ENCODE measurements around the gene TSPAN17.

TSPAN17 gene

DNA sequence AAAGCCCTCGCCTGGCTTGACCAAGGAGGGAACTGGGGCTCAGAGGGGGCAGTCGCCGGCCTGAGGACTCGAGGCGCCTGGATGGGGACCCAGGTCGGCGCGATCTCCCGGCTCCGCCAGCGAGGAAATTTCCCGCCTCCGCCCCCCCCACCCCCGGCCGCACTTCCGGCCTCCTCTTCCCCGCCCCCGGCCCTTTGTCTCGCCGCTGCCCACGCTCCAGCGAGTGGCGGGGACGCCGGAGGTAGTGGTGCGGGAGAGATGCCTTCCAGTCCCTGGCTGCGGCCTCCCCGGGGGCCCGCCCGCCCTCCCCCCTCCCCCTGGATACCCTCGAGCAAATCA lies 36.9 kb upstream of the TSPAN17 start:
- H3K27me3 ChIP-seq (ENCODE audit: control insufficient read depth in 1 of 2, insufficient read depth in 2 of 2, low read length in 2 of 2): peaks cover 19 to 23% of the 10 kb centered on the region in 2 donors
- no peaks in the 10 kb centered on the region for H3K36me3 ChIP-seq (ENCODE audit: control insufficient read depth in 1 of 2, insufficient read depth in 2 of 2, low read length in 2 of 2)
- H3K9me3 ChIP-seq (ENCODE audit: control insufficient read depth in 1 of 2, low read length in 2 of 2): no peaks in the 10 kb centered on the region
- no peaks in the 10 kb centered on the region for H3K4me1 ChIP-seq (ENCODE audit: control insufficient read depth in 1 of 2, insufficient read depth in 2 of 2, low read length in 2 of 2)
- peak overlapping the region; percentile 50 to 73 for H3K4me3 ChIP-seq (ENCODE audit: low read depth in 1 of 2, low read length in 2 of 2)
- no peak overlapping the region for H3K9ac ChIP-seq (ENCODE audit: low read depth in 1 of 2, low read length in 2 of 2)
- H3K27ac ChIP-seq (ENCODE audit: low read depth, low read length): no peak overlapping the region

DNA sequence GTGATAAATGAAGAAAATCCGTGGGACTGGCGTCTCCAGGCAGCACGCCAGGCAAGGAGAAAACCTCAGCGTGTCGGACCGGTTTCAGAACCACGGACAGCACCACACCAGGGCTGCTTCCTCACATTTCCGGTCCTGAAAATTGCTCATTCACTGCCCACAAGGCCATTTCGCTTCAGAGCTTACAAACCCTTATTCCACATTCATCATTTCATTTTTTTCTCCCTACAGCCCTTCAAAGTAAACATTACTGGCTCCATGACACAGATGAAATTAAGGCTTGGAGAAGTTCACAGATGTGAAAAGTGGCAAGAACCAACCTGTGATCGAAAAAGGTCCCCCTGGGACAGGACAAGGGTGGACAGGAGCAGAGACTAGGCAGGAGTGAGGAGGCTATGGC lies 35.8 kb upstream of the TSPAN17 start:
- H3K9ac ChIP-seq (ENCODE audit: low read depth in 1 of 2, low read length in 2 of 2): no peak overlapping the region
- no peaks in the 10 kb centered on the region for H3K9me3 ChIP-seq (ENCODE audit: control insufficient read depth in 1 of 2, low read length in 2 of 2)
- no peaks in the 10 kb centered on the region for H3K4me1 ChIP-seq (ENCODE audit: control insufficient read depth in 1 of 2, insufficient read depth in 2 of 2, low read length in 2 of 2)
- H3K27me3 ChIP-seq (ENCODE audit: control insufficient read depth in 1 of 2, insufficient read depth in 2 of 2, low read length in 2 of 2): peaks cover 19 to 23% of the 10 kb centered on the region in 2 donors
- no peak overlapping the region for H3K4me3 ChIP-seq (ENCODE audit: low read depth in 1 of 2, low read length in 2 of 2)
- no peak overlapping the region for H3K27ac ChIP-seq (ENCODE audit: low read depth, low read length)
- no peaks in the 10 kb centered on the region for H3K36me3 ChIP-seq (ENCODE audit: control insufficient read depth in 1 of 2, insufficient read depth in 2 of 2, low read length in 2 of 2)

DNA sequence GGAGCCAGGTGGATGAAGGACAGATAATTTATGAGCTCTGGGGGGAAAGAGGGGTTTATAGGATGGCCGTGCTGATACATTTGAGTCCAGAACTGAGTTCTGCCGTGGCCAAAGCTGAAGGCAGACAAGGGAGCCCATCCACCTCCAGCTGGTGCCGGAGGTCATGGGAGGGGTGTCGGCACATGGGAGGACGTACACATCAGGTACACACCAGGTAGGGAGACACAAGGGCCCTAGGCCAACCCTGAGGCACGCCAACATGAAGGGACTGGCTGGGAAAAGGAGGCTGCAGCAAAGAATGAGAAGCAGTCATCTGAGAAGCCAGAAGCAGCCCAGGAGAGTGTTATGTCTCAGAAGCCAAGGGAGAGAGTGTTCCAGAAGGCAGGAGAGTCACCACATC lies 35.3 kb upstream of the TSPAN17 start:
- Histone ChIP-seq H3K27me3 (ENCODE audit: control insufficient read depth in 1 of 2, insufficient read depth in 2 of 2, low read length in 2 of 2) (peaks cover 19 to 23% of the 10 kb centered on the region in 2 donors), H3K9me3 (ENCODE audit: control insufficient read depth in 1 of 2, low read length in 2 of 2) (no peaks in the 10 kb centered on the region), H3K36me3 (ENCODE audit: control insufficient read depth in 1 of 2, insufficient read depth in 2 of 2, low read length in 2 of 2) (no peaks in the 10 kb centered on the region), H3K9ac (ENCODE audit: low read depth in 1 of 2, low read length in 2 of 2) (no peak overlapping the region), H3K4me3 (ENCODE audit: low read depth in 1 of 2, low read length in 2 of 2) (no peak overlapping the region), H3K27ac (ENCODE audit: low read depth, low read length) (no peak overlapping the region), H3K4me1 (ENCODE audit: control insufficient read depth in 1 of 2, insufficient read depth in 2 of 2, low read length in 2 of 2) (no peaks in the 10 kb centered on the region)

DNA sequence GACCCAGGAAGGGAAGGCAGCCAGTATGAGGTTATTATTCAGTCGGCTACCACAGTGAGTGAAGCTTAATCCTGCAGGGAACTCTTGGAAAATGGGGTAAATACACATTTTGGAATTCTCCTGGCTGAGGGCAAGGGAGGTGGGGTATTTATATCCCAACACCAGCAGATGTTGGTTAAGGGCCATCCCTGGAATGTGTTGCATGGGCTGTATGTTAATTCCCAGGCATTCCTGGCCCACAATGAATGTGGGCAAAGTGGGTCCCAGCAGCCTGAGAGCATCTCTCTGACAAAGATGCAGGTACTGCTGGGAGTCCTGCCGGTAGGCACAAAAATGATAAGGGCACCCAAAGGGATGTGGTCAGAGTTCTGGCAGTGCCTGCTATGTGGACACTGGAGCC lies 34.4 kb upstream of the TSPAN17 start:
- Histone ChIP-seq H3K27me3 (ENCODE audit: control insufficient read depth in 1 of 2, insufficient read depth in 2 of 2, low read length in 2 of 2) (peaks cover 22 to 28% of the 10 kb centered on the region in 2 donors), H3K9ac (ENCODE audit: low read depth in 1 of 2, low read length in 2 of 2) (no peak overlapping the region), H3K36me3 (ENCODE audit: control insufficient read depth in 1 of 2, insufficient read depth in 2 of 2, low read length in 2 of 2) (no peaks in the 10 kb centered on the region), H3K4me3 (ENCODE audit: low read depth in 1 of 2, low read length in 2 of 2) (no peak overlapping the region), H3K9me3 (ENCODE audit: control insufficient read depth in 1 of 2, low read length in 2 of 2) (no peaks in the 10 kb centered on the region), H3K27ac (ENCODE audit: low read depth, low read length) (no peak overlapping the region), H3K4me1 (ENCODE audit: control insufficient read depth in 1 of 2, insufficient read depth in 2 of 2, low read length in 2 of 2) (no peaks in the 10 kb centered on the region)

DNA sequence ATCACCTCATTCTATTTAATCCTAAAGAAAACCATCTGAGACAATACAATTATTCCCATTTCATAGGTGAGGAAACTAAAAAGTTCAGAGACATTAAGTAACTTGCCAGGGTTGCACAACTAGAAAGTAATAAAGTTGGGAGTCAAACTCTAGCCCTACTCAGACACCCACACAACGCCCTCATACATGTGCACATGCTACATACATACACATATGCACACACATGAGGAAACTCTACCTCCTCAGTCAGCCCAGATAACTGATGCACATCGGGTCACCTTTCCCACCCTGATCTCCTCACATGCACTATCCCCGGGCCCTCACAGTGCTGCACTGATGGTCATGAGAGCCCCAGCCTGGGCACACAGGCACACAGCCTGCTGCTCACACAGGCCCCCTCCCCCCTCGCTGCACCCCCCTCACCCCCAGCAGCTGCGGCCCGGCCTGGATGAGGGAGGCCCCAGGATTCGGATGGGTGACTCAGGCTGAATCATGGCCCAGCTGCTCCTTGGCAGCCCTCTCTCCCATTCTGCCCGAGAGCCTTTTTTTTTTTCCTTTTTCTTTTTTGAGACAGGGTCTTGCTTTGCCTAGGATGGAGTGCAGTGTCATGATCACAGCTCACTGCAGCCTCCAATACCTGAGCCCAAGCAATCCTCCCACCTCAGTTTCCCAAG lies 32.3 kb upstream of the TSPAN17 start:
- Histone ChIP-seq H3K36me3 (ENCODE audit: control insufficient read depth in 1 of 2, insufficient read depth in 2 of 2, low read length in 2 of 2) (no peaks in the 10 kb centered on the region), H3K4me3 (ENCODE audit: low read depth in 1 of 2, low read length in 2 of 2) (no peak overlapping the region), H3K27me3 (ENCODE audit: control insufficient read depth in 1 of 2, insufficient read depth in 2 of 2, low read length in 2 of 2) (peaks cover 36 to 39% of the 10 kb centered on the region in 2 donors), H3K9me3 (ENCODE audit: control insufficient read depth in 1 of 2, low read length in 2 of 2) (no peaks in the 10 kb centered on the region), H3K27ac (ENCODE audit: low read depth, low read length) (no peak overlapping the region), H3K9ac (ENCODE audit: low read depth in 1 of 2, low read length in 2 of 2) (no peak overlapping the region), H3K4me1 (ENCODE audit: control insufficient read depth in 1 of 2, insufficient read depth in 2 of 2, low read length in 2 of 2) (peaks cover 0 to 6% of the 10 kb centered on the region in 2 donors)

DNA sequence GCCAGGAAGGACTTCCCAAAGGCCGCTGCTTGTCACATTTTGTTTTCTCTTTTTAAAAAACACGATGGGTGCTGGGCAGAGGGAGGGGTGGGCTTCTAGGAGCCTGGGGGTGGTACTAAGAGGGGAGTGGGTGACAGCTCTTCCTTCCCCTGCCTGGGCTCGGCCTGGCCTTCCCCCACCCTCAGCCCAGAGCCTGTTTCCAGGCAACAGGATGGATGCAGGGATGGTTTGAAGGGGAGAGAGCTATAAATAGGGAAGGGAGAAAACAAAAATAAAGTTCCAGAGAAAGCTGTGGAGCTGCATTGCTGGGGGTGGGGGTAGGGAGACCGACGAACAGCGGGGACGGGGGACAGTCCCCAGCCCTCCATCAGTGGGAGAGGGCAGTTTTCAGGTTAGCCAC lies 30.8 kb upstream of the TSPAN17 start:
- no peaks in the 10 kb centered on the region for H3K36me3 ChIP-seq (ENCODE audit: control insufficient read depth in 1 of 2, insufficient read depth in 2 of 2, low read length in 2 of 2)
- H3K9ac ChIP-seq (ENCODE audit: low read depth in 1 of 2, low read length in 2 of 2): no peak overlapping the region
- no peak overlapping the region for H3K27ac ChIP-seq (ENCODE audit: low read depth, low read length)
- peaks cover 0 to 7% of the 10 kb centered on the region in 2 donors for H3K4me1 ChIP-seq (ENCODE audit: control insufficient read depth in 1 of 2, insufficient read depth in 2 of 2, low read length in 2 of 2)
- peaks cover 49% of the 10 kb centered on the region in 2 donors for H3K27me3 ChIP-seq (ENCODE audit: control insufficient read depth in 1 of 2, insufficient read depth in 2 of 2, low read length in 2 of 2)
- H3K9me3 ChIP-seq (ENCODE audit: control insufficient read depth in 1 of 2, low read length in 2 of 2): no peaks in the 10 kb centered on the region
- H3K4me3 ChIP-seq (ENCODE audit: low read depth in 1 of 2, low read length in 2 of 2): no peak overlapping the region

DNA sequence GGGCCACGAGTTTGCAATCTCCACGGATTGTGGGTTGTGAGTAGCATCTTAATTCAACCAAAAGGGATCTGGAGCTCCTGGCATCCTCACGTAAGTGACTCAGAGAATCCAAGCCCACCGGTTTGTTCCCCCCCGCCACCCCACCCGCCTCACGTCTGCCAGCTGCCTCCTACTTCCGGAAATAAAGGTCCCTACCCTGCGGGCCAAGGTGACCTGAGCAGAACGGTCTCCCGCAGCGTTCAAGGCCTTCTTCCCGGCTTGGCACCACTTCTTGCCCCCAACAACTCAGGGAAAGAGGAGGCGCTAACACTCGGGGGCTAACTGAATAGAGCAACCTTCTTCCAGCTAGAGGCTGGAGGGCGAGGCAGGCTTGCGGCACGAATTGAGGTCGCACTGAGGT lies 28.5 kb upstream of the TSPAN17 start:
- peaks cover 40 to 48% of the 10 kb centered on the region in 2 donors for H3K27me3 ChIP-seq (ENCODE audit: control insufficient read depth in 1 of 2, insufficient read depth in 2 of 2, low read length in 2 of 2)
- no peak overlapping the region for H3K9ac ChIP-seq (ENCODE audit: low read depth in 1 of 2, low read length in 2 of 2)
- H3K4me1 ChIP-seq (ENCODE audit: control insufficient read depth in 1 of 2, insufficient read depth in 2 of 2, low read length in 2 of 2): peaks cover 0 to 7% of the 10 kb centered on the region in 2 donors
- H3K4me3 ChIP-seq (ENCODE audit: low read depth in 1 of 2, low read length in 2 of 2): no peak overlapping the region
- no peaks in the 10 kb centered on the region for H3K9me3 ChIP-seq (ENCODE audit: control insufficient read depth in 1 of 2, low read length in 2 of 2)
- no peaks in the 10 kb centered on the region for H3K36me3 ChIP-seq (ENCODE audit: control insufficient read depth in 1 of 2, insufficient read depth in 2 of 2, low read length in 2 of 2)
- H3K27ac ChIP-seq (ENCODE audit: low read depth, low read length): no peak overlapping the region

DNA sequence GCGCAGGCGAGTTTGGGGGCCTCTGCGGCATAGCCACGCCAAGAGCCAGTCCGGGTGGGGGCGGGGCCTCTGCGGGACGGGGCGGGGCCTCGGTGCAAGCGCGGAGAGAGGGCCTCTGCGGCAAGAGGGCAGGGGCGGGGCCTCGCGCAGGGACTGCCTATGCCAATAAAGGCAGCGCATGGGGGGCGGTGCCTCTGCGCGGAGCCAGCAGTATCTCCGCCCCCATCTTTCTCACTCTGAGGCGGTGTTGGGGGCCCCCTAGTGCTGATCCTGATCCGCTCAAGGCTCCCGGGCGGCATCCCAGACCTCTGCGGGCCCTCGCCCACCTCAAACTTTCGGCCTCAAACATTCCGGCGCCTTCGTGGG lies 28.1 kb upstream of the TSPAN17 start:
- no peaks in the 10 kb centered on the region for H3K9me3 ChIP-seq (ENCODE audit: control insufficient read depth in 1 of 2, low read length in 2 of 2)
- H3K9ac ChIP-seq (ENCODE audit: low read depth in 1 of 2, low read length in 2 of 2): no peak overlapping the region
- H3K36me3 ChIP-seq (ENCODE audit: control insufficient read depth in 1 of 2, insufficient read depth in 2 of 2, low read length in 2 of 2): no peaks in the 10 kb centered on the region
- peaks cover 40 to 51% of the 10 kb centered on the region in 2 donors for H3K27me3 ChIP-seq (ENCODE audit: control insufficient read depth in 1 of 2, insufficient read depth in 2 of 2, low read length in 2 of 2)
- no peak overlapping the region for H3K4me3 ChIP-seq (ENCODE audit: low read depth in 1 of 2, low read length in 2 of 2)
- no peak overlapping the region for H3K27ac ChIP-seq (ENCODE audit: low read depth, low read length)
- H3K4me1 ChIP-seq (ENCODE audit: control insufficient read depth in 1 of 2, insufficient read depth in 2 of 2, low read length in 2 of 2): peaks cover 0 to 7% of the 10 kb centered on the region in 2 donors

DNA sequence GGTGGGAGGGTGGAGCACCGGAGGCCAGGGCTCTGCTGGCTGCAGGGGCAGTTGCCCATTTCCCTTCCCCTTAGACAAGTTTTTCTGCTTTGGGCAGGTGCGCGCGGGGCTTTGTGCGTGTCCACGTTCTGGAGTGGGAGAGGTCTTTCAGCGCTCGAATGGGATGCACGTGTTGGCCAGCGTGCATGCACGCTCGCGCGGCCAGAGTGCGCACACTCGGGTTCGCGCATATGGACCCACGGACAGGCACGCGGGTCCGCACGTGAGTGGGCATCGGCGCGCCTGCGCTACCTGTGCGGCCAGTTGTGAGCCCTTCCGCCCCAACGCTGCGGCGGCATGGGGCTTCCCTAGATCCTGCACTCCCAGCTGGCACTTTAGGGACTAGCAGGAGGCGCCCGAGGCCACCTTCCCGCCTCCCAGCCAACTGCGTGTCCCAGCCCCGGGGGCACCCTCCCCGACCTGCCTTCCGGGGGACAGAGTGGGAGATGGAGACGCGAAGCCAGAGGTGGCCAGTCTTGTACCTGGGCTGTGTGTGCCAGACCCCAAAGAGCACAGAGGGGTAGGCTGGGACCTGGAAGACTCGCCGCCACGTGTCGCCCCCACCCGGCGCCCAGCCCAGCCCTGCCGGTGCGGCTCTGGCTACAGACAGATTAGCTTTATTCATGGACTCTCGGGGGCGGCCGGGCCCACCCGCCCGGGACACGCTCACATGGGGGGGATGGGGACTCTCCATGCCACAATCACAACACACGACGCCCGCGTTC lies 27.5 kb upstream of the TSPAN17 start:
- Histone ChIP-seq H3K27ac (ENCODE audit: low read depth, low read length) (no peak overlapping the region), H3K4me3 (ENCODE audit: low read depth in 1 of 2, low read length in 2 of 2) (no peak overlapping the region), H3K9ac (ENCODE audit: low read depth in 1 of 2, low read length in 2 of 2) (no peak overlapping the region), H3K4me1 (ENCODE audit: control insufficient read depth in 1 of 2, insufficient read depth in 2 of 2, low read length in 2 of 2) (peaks cover 0 to 7% of the 10 kb centered on the region in 2 donors), H3K36me3 (ENCODE audit: control insufficient read depth in 1 of 2, insufficient read depth in 2 of 2, low read length in 2 of 2) (no peaks in the 10 kb centered on the region), H3K9me3 (ENCODE audit: control insufficient read depth in 1 of 2, low read length in 2 of 2) (no peaks in the 10 kb centered on the region), H3K27me3 (ENCODE audit: control insufficient read depth in 1 of 2, insufficient read depth in 2 of 2, low read length in 2 of 2) (peaks cover 40 to 52% of the 10 kb centered on the region in 2 donors)

DNA sequence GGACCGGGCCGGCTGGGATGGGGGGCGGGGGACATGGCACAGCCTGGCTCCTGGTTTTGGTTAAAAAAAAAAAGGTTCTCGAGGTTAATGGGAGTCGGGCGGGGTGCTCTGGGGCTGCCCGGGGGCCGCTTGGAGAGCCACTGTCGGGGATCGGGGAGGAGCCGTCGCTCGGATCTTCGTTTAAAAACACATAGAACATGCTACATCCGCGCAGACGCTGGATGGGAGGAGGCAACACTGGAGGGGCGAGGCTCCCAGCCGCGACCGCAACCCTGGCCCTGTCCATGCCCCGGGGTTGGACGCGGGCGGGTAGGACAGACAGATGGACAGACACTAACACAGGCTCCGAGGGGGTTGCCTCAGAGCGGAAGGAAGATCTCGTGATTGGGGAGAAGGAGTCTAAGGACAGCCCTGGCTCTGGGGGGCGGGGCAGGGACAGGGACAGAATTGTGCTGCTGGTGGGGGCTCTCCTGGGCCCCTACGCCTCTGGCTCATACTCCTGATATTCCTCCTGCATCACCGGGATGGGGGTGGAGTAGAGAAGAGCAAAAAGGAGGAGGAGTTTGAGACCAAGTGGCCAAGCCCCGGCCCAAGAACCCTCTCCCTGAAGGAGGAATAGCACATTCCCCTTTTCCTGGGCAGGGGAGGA lies 26.8 kb upstream of the TSPAN17 start:
- Histone ChIP-seq H3K4me3 (ENCODE audit: low read depth in 1 of 2, low read length in 2 of 2) (no peak overlapping the region), H3K27me3 (ENCODE audit: control insufficient read depth in 1 of 2, insufficient read depth in 2 of 2, low read length in 2 of 2) (peaks cover 42 to 59% of the 10 kb centered on the region in 2 donors)

More for the DNA sequence above, 26.8 kb upstream of the TSPAN17 start:
- H3K9ac ChIP-seq (ENCODE audit: low read depth in 1 of 2, low read length in 2 of 2): no peak overlapping the region
- no peaks in the 10 kb centered on the region for H3K36me3 ChIP-seq (ENCODE audit: control insufficient read depth in 1 of 2, insufficient read depth in 2 of 2, low read length in 2 of 2)
- H3K9me3 ChIP-seq (ENCODE audit: control insufficient read depth in 1 of 2, low read length in 2 of 2): no peaks in the 10 kb centered on the region
- H3K4me1 ChIP-seq (ENCODE audit: control insufficient read depth in 1 of 2, insufficient read depth in 2 of 2, low read length in 2 of 2): peaks cover 0 to 7% of the 10 kb centered on the region in 2 donors
- no peak overlapping the region for H3K27ac ChIP-seq (ENCODE audit: low read depth, low read length)
